Loucy (cell line): ENCODE data around the gene POU2F1.

Experiments used
- H2AFZ ChIP-seq: fragments of 200-600 bp; sonication (generic); 2 replicates; pipeline ENCODE4 v1.6.0; 2016; ENCODE audit warnings: antibody characterized with exemption, mild to moderate bottlenecking, low read length, moderate library complexity
- H3F3A ChIP-seq: fragments of 200-600 bp; 2 replicates; pipeline ENCODE4 v1.6.0; 2016; ENCODE audit warnings: antibody characterized with exemption, low read depth, mild to moderate bottlenecking
- H3K27me3 ChIP-seq: fragments of 200-600 bp; sonication (generic); 2 replicates; pipeline ENCODE4 v1.6.1; 2014; ENCODE audit warnings: low read length, mild to moderate bottlenecking; ENCODE audit not compliant: insufficient read depth, poor library complexity, severe bottlenecking
- H3K36me3 ChIP-seq: fragments of 200-600 bp; sonication (generic); 2 replicates; pipeline ENCODE4 v1.6.1; 2016; ENCODE audit warnings: low read length; ENCODE audit not compliant: insufficient read depth
- H3K4me1 ChIP-seq: fragments of 200-600 bp; sonication (generic); 2 replicates; pipeline ENCODE4 v1.5.1; 2014; ENCODE audit warnings: low read length, mild to moderate bottlenecking; ENCODE audit not compliant: insufficient read depth, poor library complexity, severe bottlenecking
- H3K4me2 ChIP-seq: fragments of 200-600 bp; sonication (generic); 2 replicates; pipeline ENCODE4 v1.6.0; 2014; ENCODE audit warnings: antibody characterized with exemption, low read length, low read depth, mild to moderate bottlenecking; ENCODE audit not compliant: poor library complexity, severe bottlenecking
- H3K4me3 ChIP-seq: fragments of 200-600 bp; sonication (generic); 2 replicates; pipeline ENCODE4 v1.5.1; 2014; ENCODE audit warnings: low read length, mild to moderate bottlenecking, mixed read lengths; ENCODE audit not compliant: poor library complexity, severe bottlenecking
- H3K79me2 ChIP-seq: fragments of 200-600 bp; sonication (generic); 2 replicates; pipeline ENCODE4 v1.6.1; 2014; ENCODE audit warnings: low read length; ENCODE audit not compliant: insufficient read depth
- H3K9ac ChIP-seq: fragments of 200-600 bp; sonication (generic); 2 replicates; pipeline ENCODE4 v1.6.0; 2014; ENCODE audit warnings: mild to moderate bottlenecking, low read depth, low read length, moderate library complexity; ENCODE audit not compliant: poor library complexity, severe bottlenecking
- H3K9me2 ChIP-seq: fragments of 200-600 bp; sonication (generic); replicated peaks from 2 replicates; pipeline ENCODE4 v1.6.1; 2016; ENCODE audit warnings: low read depth, low read length, mixed read lengths
- H3K9me3 ChIP-seq: fragments of 200-600 bp; sonication (generic); 2 replicates; pipeline ENCODE4 v1.6.1; 2014; ENCODE audit warnings: mild to moderate bottlenecking, antibody characterized with exemption, low read length, low read depth; ENCODE audit not compliant: insufficient read depth
- H4K20me1 ChIP-seq: fragments of 200-600 bp; sonication (generic); 2 replicates; pipeline ENCODE4 v1.6.0; 2014; ENCODE audit warnings: antibody characterized with exemption, low read length, mild to moderate bottlenecking; ENCODE audit not compliant: insufficient read depth, poor library complexity, severe bottlenecking
- CTCF ChIP-seq: fragments of 200-600 bp; sonication (generic); conservative IDR thresholded peaks from 2 replicates; pipeline ENCODE4 v1.5.1; 2014; ENCODE audit warnings: mild to moderate bottlenecking, antibody characterized with exemption, low read length
- EZH2phosphoT487 ChIP-seq: fragments of 200-600 bp; IDR thresholded peaks from 2 replicates; pipeline ENCODE4 v1.6.1; 2018; ENCODE audit warnings: antibody characterized with exemption, mild to moderate bottlenecking, moderate library complexity, borderline replicate concordance

POU2F1 gene

GRCh38 chr1:167216809-167217208, 3.9 kb upstream of the POU2F1 start:
- Histone ChIP-seq H3K4me1 (peaks cover 19% of the 10 kb centered on the region), H3K36me3 (no peaks in the 10 kb centered on the region), H3K9ac (no peak overlapping the region), H3K9me2 (no peaks in the 10 kb centered on the region), H3K79me2 (peaks cover 20% of the 10 kb centered on the region), H3K4me2 (no peak overlapping the region), H3F3A (peaks cover 6% of the 10 kb centered on the region), H2AFZ (no peak overlapping the region), H4K20me1 (peaks cover under 1% of the 10 kb centered on the region), H3K27me3 (no peaks in the 10 kb centered on the region), H3K9me3 (no peaks in the 10 kb centered on the region), H3K4me3 (no peak overlapping the region)
- no peak for TF ChIP-seq CTCF
- no peak for TF ChIP-seq EZH2phosphoT487

- no peaks in the 10 kb centered on the region for H3K36me3 ChIP-seq
- peak overlapping the region; percentile 74 for H3K4me2 ChIP-seq
- peak overlapping the region; percentile 97 for H3K4me3 ChIP-seq
- peak overlapping the region; percentile 96; the same call in 1 of the 2 replicates for H2AFZ ChIP-seq
- H3K9ac ChIP-seq, result peak overlapping the region; percentile 91
- H4K20me1 ChIP-seq, result peaks cover 25% of the 10 kb centered on the region
- no peaks in the 10 kb centered on the region for H3K27me3 ChIP-seq
- H3K9me3 ChIP-seq, result no peaks in the 10 kb centered on the region
- H3F3A ChIP-seq, result peaks cover 14% of the 10 kb centered on the region
- peaks cover 37% of the 10 kb centered on the region for H3K4me1 ChIP-seq
- H3K79me2 ChIP-seq, result peaks cover 43% of the 10 kb centered on the region
- TF ChIP-seq CTCF (no peak), EZH2phosphoT487 (no peak)
- no peaks in the 10 kb centered on the region for H3K9me2 ChIP-seq
These were observed 1.5 kb upstream of the POU2F1 start for GRCh38 chr1:167219194-167219593.

GRCh38 chr1:167219646-167220536, 795 bp upstream of the POU2F1 start:
- peak overlapping the region; percentile 91 for H3K9ac ChIP-seq
- H2AFZ ChIP-seq, result peak overlapping the region; percentile 96
- peaks cover 50% of the 10 kb centered on the region for H3K79me2 ChIP-seq
- no peaks in the 10 kb centered on the region for H3K36me3 ChIP-seq
- no peaks in the 10 kb centered on the region for H3K9me2 ChIP-seq
- TF ChIP-seq CTCF (no peak), EZH2phosphoT487 (no peak)
- H3K4me3 ChIP-seq, result peak overlapping the region; percentile 97
- H4K20me1 ChIP-seq, result peaks cover 31% of the 10 kb centered on the region
- H3K27me3 ChIP-seq, result no peaks in the 10 kb centered on the region
- H3K9me3 ChIP-seq, result no peaks in the 10 kb centered on the region
- peaks cover 14% of the 10 kb centered on the region for H3F3A ChIP-seq
- peak overlapping the region; percentile 74 for H3K4me2 ChIP-seq
- peaks cover 43% of the 10 kb centered on the region for H3K4me1 ChIP-seq
